NCI-H1417 (cell line): ENCODE measurements around the gene PSORS1C2.
A peak's percentile ranks its signal among the peaks of the same experiment; 100 is the strongest.
"Not testable (repeated sequence)": the region's sequence is repeated elsewhere in the genome, so short reads cannot be mapped to it uniquely, and the experiment has no call there.

Experiments used
- DNase-seq, 3 experiments: peaks; one replicate each; lab custom pipeline; 2025; lab: John Stamatoyannopoulos, UW

The PSORS1C2 gene

DNA sequence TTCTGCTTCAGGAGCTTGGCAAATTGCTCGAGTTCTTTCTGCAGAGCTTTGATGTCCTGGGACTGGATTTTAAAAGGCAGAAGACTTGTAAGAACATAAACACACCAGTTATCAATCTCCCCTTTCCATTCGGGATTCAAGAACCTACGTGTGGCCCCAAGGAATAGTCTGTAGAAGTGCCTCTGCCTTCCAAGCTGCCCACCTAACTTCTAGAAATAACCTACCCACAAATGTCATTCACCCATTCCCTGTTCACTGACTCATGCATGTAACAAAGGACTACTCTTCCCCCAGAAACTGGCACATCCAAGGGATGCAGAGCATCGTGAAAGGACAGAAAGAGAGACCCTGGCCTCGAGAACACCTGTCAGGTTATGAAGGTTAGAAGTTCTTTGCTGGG is 27.1 kb upstream of the PSORS1C2 start:
- no peak for DNase-seq

DNA sequence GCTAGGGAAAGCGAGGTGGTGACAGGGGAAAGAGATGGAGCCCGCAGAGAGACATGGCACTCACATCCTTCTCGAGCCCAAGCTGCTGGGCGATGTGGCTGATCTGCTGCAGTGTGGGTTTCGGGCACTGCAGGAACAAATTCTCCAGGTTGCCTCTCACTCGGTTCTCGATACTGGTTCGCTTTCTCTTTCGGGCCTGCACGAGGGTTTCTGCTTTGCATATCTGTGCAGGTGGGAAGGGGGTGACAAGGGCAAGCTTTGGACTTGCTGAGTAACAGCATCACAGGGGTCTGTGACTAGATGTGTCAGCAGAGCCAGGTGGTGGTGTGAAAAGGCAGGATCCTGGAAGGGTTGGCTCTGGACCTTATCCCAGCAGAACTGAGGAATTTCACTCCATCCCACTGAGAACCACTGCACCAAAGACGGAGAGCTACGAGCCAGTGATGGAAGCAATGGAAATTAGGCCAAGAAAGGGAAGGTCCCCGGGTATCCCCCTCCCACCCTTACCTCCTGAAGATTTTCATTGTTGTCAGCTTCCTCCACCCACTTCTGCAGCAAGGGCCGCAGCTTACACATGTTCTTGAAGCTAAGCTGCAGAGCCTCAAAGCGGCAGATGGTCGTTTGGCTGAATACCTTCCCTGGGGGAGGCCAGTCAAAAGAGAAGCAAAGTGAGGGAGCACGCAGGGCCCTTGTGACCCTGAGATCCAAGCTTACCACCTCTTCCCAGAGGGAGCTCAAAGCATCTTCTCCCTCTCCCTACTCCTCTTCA is 26.4 kb upstream of the PSORS1C2 start:
- not testable (repeated sequence) for DNase-seq

DNA sequence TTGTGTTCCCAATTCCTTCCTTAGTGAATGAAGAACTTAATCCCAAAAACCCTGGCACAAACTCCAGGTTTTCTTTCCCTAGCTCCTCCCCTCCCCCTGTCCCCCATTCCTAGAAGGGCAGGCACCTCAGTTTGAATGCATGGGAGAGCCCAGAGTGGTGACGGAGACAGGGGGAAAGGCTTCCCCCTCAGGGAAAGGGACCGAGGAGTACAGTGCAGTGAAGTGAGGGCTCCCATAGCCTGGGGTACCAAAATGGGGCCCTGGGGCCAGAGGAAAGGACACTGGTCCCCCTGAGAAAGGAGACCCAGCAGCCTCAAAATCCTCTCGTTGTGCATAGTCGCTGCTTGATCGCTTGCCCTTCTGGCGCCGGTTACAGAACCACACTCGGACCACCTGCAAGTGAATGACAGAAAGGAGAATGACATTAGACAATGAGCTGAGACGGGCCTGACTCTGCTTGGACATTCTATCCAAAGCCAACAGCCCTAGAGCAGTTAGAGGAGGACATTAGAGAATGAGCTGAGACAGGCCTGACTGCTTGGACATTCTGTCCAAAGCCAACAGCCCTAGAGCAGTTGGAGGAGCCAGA is 25.7 kb upstream of the PSORS1C2 start:
- not testable (repeated sequence) for DNase-seq

- no peak for DNase-seq
Observed at GRCh38 chr6:31163922-31164321, 25.1 kb upstream of the PSORS1C2 start.

- no peak for DNase-seq
Observed at GRCh38 chr6:31162463-31163165, 23.7 kb upstream of the PSORS1C2 start.

DNA sequence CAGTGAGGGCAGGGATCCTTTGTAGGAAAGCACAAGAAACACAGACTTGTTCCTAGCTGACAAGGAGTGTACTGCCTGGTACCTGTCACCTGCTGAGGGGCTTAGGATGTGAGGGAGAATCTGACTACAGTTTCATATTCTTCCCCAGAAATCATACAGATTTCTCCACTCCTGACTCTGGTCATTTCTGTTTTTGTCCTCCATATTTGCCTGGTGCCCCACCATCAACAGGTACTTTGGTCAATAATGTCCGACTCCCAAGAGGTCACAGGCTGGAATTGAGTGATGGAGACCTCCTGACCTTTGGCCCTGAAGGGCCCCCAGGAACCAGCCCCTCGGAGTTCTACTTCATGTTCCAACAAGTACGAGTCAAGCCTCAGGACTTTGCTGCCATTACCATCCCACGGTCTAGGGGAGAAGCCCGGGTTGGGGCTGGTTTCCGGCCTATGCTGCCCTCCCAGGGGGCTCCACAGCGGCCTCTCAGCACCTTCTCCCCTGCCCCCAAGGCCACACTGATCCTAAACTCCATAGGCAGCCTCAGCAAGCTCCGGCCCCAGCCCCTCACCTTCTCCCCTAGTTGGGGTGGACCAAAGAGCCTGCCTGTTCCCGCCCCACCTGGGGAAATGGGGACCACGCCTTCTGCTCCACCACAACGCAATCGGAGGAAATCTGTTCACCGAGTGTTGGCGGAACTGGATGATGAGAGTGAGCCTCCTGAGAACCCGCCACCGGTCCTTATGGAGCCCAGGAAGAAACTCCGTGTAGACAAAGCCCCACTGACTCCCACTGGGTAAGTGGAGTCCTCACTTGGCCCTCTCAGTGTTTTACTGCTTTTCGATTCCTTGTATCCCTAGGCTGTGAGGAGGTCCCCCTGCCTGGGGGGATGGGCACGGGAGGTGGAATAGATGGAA is 22.6 kb upstream of the PSORS1C2 start:
- no peak for DNase-seq

GRCh38 chr6:31158863-31159855 is 20.3 kb upstream of the PSORS1C2 start:
- DNase-seq = peak in 2 of 3 experiments; percentile 35 to 71

DNA sequence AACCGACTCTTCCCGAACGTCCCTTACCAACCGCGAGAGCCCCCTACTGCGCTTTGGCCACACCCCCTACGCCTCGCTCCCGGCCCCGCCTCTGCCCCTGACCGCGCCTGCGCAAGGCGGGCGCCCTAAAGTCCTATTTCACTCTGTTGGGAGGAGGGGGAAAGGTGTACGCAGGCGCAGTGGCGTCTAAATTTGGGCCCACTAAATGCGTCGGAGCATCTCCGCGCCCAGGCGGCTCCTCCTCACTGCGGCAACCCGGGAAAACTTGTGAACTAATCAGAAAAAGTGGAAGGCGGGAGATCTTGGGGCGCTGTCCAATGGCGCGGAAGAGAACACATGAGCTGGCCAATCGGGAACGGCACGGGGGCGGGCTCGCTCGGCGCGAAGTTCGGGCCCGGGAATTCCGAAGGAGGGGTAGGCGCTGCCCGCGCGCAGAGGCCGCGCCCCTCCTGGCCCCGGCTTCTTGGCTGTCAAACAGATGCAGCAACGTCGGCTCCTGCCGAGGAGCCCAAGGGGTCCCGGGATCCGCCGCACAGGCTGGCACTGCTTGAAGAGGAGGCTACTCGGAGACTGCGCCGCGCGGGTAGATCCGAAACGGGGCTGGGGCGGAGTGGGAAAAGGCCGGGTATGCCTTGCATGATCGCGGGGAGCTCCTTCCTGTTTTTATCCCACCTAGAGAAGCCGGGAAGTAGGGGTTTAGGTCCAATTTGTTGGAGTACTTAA is 19.4 kb upstream of the PSORS1C2 start, which contains the start of gene TCF19:
Gene TCF19 (plus strand): TSS at position 450 of the 723 bp plus-strand sequence. CDS start 881 bp downstream, outside the sequence.
- peak; percentile 98 to 99 (median 98) for DNase-seq

GRCh38 chr6:31157513-31158139 is 18.8 kb upstream of the PSORS1C2 start, which contains the start of gene CCHCR1:
Gene CCHCR1, minus strand, starts transcription at chr6:31157802. Its CDS starts 202 bp downstream, at chr6:31157600.
- DNase-seq = peak in 2 of 3 experiments; percentile 31 to 52

DNA sequence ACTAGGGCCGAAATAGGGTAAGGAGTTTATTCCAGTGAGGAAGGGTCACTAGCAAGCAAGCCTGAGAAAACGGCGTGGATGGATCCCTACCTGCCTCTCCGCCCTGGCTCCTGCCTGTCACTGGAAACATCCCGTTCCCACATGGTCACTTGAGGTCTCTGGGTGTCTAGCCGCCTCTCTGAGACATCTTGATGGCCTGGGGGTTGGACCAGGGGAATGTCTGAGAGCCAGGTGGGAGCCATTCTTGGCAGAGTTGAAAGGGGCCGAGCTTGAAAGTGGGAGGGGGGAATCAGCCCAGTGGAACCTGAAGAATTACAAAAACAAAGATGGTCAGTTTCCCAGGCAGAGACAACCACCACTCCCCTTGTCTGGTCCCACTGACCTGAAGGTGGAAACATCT is 17.8 kb upstream of the PSORS1C2 start:
- no peak for DNase-seq

- no peak for DNase-seq
Observed at GRCh38 chr6:31154436-31154835, 15.6 kb upstream of the PSORS1C2 start.

DNA sequence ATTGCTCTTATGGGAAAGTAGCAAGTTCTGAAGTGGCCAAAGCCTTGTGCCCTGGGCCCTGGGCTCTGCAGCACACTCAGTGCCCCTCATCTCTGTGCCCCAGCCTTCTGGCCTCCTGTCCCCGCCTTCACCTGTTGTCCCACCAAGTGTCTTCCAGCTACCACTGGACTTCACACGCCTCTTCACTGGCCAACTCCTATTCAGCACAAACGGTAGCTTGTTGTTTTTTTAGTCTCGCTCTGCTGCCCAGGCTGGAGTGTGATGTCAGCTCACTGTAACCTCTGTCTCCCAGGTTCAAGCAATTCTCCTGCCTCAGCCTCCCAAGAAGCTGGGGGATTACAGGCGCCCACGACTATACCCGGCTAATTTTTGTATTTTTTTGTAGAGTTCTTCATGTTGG is 13.9 kb upstream of the PSORS1C2 start:
- DNase-seq = no peak

GRCh38 chr6:31149827-31150447 is 11.1 kb upstream of the PSORS1C2 start:
- peak in 1 of 3 experiments; percentile 6 for DNase-seq

DNA sequence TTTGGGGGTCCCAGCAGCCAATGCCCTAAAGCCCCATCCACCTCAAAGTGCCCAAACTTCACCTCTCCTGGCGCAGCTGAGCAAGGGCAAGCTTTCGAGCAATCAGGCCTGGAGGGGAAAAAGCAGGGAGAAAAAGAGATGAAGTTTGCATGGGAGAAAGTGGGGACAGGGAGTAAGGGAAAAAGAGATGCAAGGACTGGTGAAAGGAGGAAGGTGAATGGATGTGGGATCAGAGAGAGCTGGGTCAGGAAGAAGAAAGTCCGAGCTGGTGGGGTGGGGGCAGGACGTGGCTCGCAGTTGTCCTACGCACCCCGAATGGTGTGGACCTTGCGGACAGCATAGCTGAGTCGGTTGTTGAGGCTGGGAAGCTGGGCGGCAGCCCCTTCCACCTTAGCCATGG is 6.5 kb upstream of the PSORS1C2 start:
- DNase-seq = no peak

GRCh38 chr6:31144970-31145340 is 6.1 kb upstream of the PSORS1C2 start:
- DNase-seq = no peak

GRCh38 chr6:31144296-31144969 is 5.6 kb upstream of the PSORS1C2 start:
- DNase-seq = no peak

- no peak for DNase-seq
Observed at GRCh38 chr6:31143148-31143547, 4.3 kb upstream of the PSORS1C2 start.

- no peak for DNase-seq
Observed at GRCh38 chr6:31142361-31142761, 3.5 kb upstream of the PSORS1C2 start.
